ENCODE results near the gene INPP5D.

GRCh38 chr2:233255151-233255550, 195.0 kb downstream of the INPP5D start:
- TF ChIP-seq CTCF (IDR thresholded peaks at IDR 0.05) (no peak), RAD21 (IDR thresholded peaks at IDR 0.05; ENCODE audit: low read length) (no peak), EZH2phosphoT487 (IDR thresholded peaks at IDR 0.05; ENCODE audit: borderline replicate concordance, low read depth) (no peak), RCOR1 (IDR thresholded peaks at IDR 0.05; ENCODE audit: low read length) (no peak), JUND (IDR thresholded peaks at IDR 0.05) (no peak), POLR2AphosphoS5 (IDR thresholded peaks at IDR 0.05; ENCODE audit: low read depth, low read length) (no peak), MXI1 (IDR thresholded peaks at IDR 0.05; ENCODE audit: low read depth, low read length) (no peak), USF2 (IDR thresholded peaks at IDR 0.05; ENCODE audit: borderline replicate concordance, low read depth, low read length) (no peak), IRF3 (IDR thresholded peaks at IDR 0.05; ENCODE audit: low read depth, low read length) (no peak), REST (IDR thresholded peaks at IDR 0.05; ENCODE audit: low read depth, low read length) (no peak), GABPA (IDR thresholded peaks at IDR 0.05; ENCODE audit: low read depth) (no peak), ZBTB33 (IDR thresholded peaks at IDR 0.05; ENCODE audit: borderline replicate concordance, low read depth) (no peak), SIN3A (IDR thresholded peaks at IDR 0.05; ENCODE audit: borderline replicate concordance, low read depth, low read length) (no peak)
